Keratinocyte (primary cell): ENCODE results near the gene SSUH2. TPM values are rescaled to one million over a fixed set of nuclear protein-coding genes. Genes with fewer than 3 reads are reported as not detected.
"Not testable (repeated sequence)": the region's sequence is repeated elsewhere in the genome, so short reads cannot be mapped to it uniquely, and the experiment has no call there.

ENCODE experiments used
- DNase-seq: peaks from one replicate; pipeline ENCODE4 v3.0.0-alpha.2; 2011; ENCODE audit warnings: low read depth, missing footprints, low spot score
- FAIRE-seq: peaks from 2 replicates; lab custom pipeline; 2011; peaks lifted over from hg19 to GRCh38; lab: Jason Lieb, UNC
- H2AFZ ChIP-seq: 2 replicates; pipeline ENCODE4 v1.6.0; 2012; ENCODE audit warnings: low read length, control low read depth, inconsistent platforms; ENCODE audit not compliant: control insufficient read depth
- H3K27ac ChIP-seq: 2 replicates; pipeline ENCODE4 v1.5.1; 2011; ENCODE audit warnings: low read length; ENCODE audit not compliant: control insufficient read depth, insufficient read depth
- H3K27me3 ChIP-seq: 3 replicates; pipeline ENCODE4 v1.6.0; 2011; ENCODE audit warnings: low read length; ENCODE audit not compliant: control insufficient read depth, insufficient read depth; ENCODE audit errors: extremely low read depth
- H3K36me3 ChIP-seq, 2 experiments: 2 replicates in 1 of 2; 3 replicates in 1 of 2; pipeline ENCODE4 v1.5.1; 2011; ENCODE audit warnings: low read length in 2 of 2, mild to moderate bottlenecking in 1 of 2; ENCODE audit not compliant: control insufficient read depth in 2 of 2, insufficient read depth in 2 of 2; ENCODE audit errors: extremely low read depth in 1 of 2
- H3K4me1 ChIP-seq: 3 replicates; pipeline ENCODE4 v1.5.1; 2011; ENCODE audit warnings: low read length; ENCODE audit not compliant: control insufficient read depth, insufficient read depth; ENCODE audit errors: extremely low read depth
- H3K4me2 ChIP-seq: 3 replicates; pipeline ENCODE4 v1.6.0; 2011; ENCODE audit warnings: low read depth, low read length; ENCODE audit not compliant: control insufficient read depth, insufficient read depth; ENCODE audit errors: extremely low read depth
- H3K4me3 ChIP-seq, 3 experiments: fragments of 200-600 bp in 1 of 3; sonication (generic) in 1 of 3; 2 replicates in 2 of 3; 3 replicates in 1 of 3; pipeline ENCODE4 v1.5.1; 2011 to 2016; ENCODE audit warnings: low read length in 3 of 3, mild to moderate bottlenecking in 3 of 3, control low read depth in 2 of 3, inconsistent platforms in 1 of 3, low read depth in 1 of 3, mixed read lengths in 1 of 3, mixed run types in 1 of 3, moderate library complexity in 1 of 3; ENCODE audit not compliant: control insufficient read depth in 2 of 3, insufficient read depth in 2 of 3; ENCODE audit errors: extremely low read depth in 1 of 3
- H3K79me2 ChIP-seq: 2 replicates; pipeline ENCODE4 v1.6.0; 2012; ENCODE audit warnings: low read length; ENCODE audit not compliant: control insufficient read depth, insufficient read depth
- H3K9ac ChIP-seq: 3 replicates; pipeline ENCODE4 v1.6.0; 2011; ENCODE audit warnings: low read length; ENCODE audit not compliant: control insufficient read depth, insufficient read depth; ENCODE audit errors: extremely low read depth
- H3K9me1 ChIP-seq: 3 replicates; pipeline ENCODE4 v1.6.0; 2011; ENCODE audit warnings: low read length; ENCODE audit not compliant: control insufficient read depth, insufficient read depth; ENCODE audit errors: extremely low read depth
- H3K9me3 ChIP-seq: 2 replicates; pipeline ENCODE4 v1.5.1; 2012; ENCODE audit warnings: low read depth, low read length; ENCODE audit not compliant: control insufficient read depth
- H4K20me1 ChIP-seq: 3 replicates; pipeline ENCODE4 v1.6.0; 2011; ENCODE audit warnings: low read length; ENCODE audit not compliant: control insufficient read depth, insufficient read depth; ENCODE audit errors: extremely low read depth
- CTCF ChIP-seq, 3 experiments: IDR thresholded peaks in 1 of 3; conservative IDR thresholded peaks in 1 of 3; optimal IDR thresholded peaks in 1 of 3; 2 replicates in 2 of 3; 3 replicates in 1 of 3; pipeline versions ENCODE3 to v1.5.1; 2011; ENCODE audit warnings: low read length in 3 of 3, mild to moderate bottlenecking in 3 of 3, moderate library complexity in 2 of 3, control low read depth in 1 of 3, inconsistent platforms in 1 of 3; ENCODE audit not compliant: insufficient read depth in 2 of 3; ENCODE audit errors: extremely low read depth in 1 of 3
- EZH2 ChIP-seq: IDR thresholded peaks from one replicate; pipeline ENCODE4 v1.6.1; 2012; ENCODE audit warnings: inconsistent platforms, mild to moderate bottlenecking, low read length, moderate library complexity
- dilution Hi-C: fragments of 300-500 bp; cut with MboI; formaldehyde crosslinking; loops from one replicate; pipeline ENCODE4 v1.7.0; 2020; ENCODE audit warnings: low sequenced_read_pairs; ENCODE audit not compliant: extremely low pct_ligation_motif_present
- polyA plus RNA-seq, 5 experiments: library from polyadenylated mRNA; depleted of rRNA in 3 of 5; stranded (reverse) in 3 of 5; stranded (forward) in 1 of 5; unstranded in 1 of 5; fragments of >200 nt; gene quantifications; 1 replicate in 1 of 5; 2 replicates in 3 of 5; 3 replicates in 1 of 5; pipeline versions ENCODE4 v1.2.1 to v1.2.3, GENCODE V29; 2011 to 2012; ENCODE audit warnings: missing spikeins in 2 of 5, low read depth in 1 of 5, low replicate concordance in 1 of 5

SSUH2 gene
- polyA plus RNA-seq, 1 donor (not counting 4 experiments of a cell fraction or from before 2014, with no cell fraction given), result 0.09 TPM

DNA sequence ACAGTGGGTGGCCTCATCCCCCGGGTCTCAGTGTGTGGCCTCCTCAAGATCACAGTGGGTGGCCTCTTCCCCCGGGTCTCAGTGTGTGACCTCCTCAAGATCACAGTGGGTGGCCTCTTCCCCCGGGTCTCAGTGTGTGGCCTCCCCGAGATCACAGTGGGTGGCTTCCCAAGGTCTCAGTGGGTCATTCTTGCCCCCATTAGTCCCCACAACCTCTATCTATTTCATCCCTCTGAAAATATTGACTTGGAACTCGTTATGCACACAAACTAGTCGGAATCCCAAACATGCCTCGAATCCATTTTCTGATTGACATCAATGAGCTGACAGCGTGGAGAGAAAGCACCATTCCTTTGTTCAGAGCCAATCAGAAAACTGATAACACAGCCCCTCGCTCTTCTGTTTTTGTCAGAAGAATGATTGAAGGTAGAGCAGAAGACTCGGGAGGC is 10.8 kb upstream of the SSUH2 start:
- H3K4me2 ChIP-seq, result no peak overlapping the region
- no peak overlapping the region for H3K4me3 ChIP-seq
- no peaks in the 10 kb centered on the region for H3K9me1 ChIP-seq
- no peak for TF ChIP-seq EZH2
- TF ChIP-seq CTCF (optimal IDR thresholded peaks at IDR 0.05 in 1 of 3, IDR thresholded peaks at IDR 0.05 in 1 of 3, conservative IDR thresholded peaks at IDR 0.05 in 1 of 3; ENCODE audit: extremely low read depth in 1 of 3, insufficient read depth in 2 of 3, low read length in 3 of 3), result no peak
- no peak overlapping the region for H3K27ac ChIP-seq
- no peak overlapping the region for H2AFZ ChIP-seq
- H3K4me1 ChIP-seq, result peaks cover 7% of the 10 kb centered on the region
- DNase-seq (no peak), FAIRE-seq (no peak)
- H3K79me2 ChIP-seq, result no peaks in the 10 kb centered on the region
- H3K36me3 ChIP-seq, result no peaks in the 10 kb centered on the region
- dilution Hi-C loops, result no loop called here
- peaks cover 18% of the 10 kb centered on the region for H3K27me3 ChIP-seq
- H4K20me1 ChIP-seq, result no peaks in the 10 kb centered on the region
- no peak overlapping the region for H3K9ac ChIP-seq
- H3K9me3 ChIP-seq, result no peaks in the 10 kb centered on the region

GRCh38 chr3:8654572-8655329 is 10.2 kb upstream of the SSUH2 start:
- H3K36me3 ChIP-seq, FAIRE-seq, H3K4me2 ChIP-seq, dilution Hi-C loops, H3K9me1 ChIP-seq, H3K27ac ChIP-seq, H3K9ac ChIP-seq, H4K20me1 ChIP-seq, DNase-seq, H2AFZ ChIP-seq, H3K9me3 ChIP-seq, H3K79me2 ChIP-seq, H3K4me1 ChIP-seq, H3K4me3 ChIP-seq: not testable (repeated sequence)
- H3K27me3 ChIP-seq, result peaks cover 21% of the 10 kb centered on the region
